DMS153 treated with DMSO at 0.1 percent for 48 hours (cell line): ENCODE data around the gene INSYN1.

ENCODE experiments used
- DNase-seq: peaks from one replicate; lab custom pipeline; 2025; ENCODE audit not compliant: unreplicated experiment; lab: John Stamatoyannopoulos, UW

The INSYN1 gene

GRCh38 chr15:73688455-73688854 is 64.7 kb downstream of the INSYN1 start:
- no peak for DNase-seq

GRCh38 chr15:73687351-73687750 is 65.8 kb downstream of the INSYN1 start:
- no peak for DNase-seq

- no peak for DNase-seq
These were observed 66.3 kb downstream of the INSYN1 start for GRCh38 chr15:73686781-73687256.

GRCh38 chr15:73685981-73686380 is 67.2 kb downstream of the INSYN1 start:
- DNase-seq, result no peak
